ENCODE results near the gene CATSPERD.

DNA sequence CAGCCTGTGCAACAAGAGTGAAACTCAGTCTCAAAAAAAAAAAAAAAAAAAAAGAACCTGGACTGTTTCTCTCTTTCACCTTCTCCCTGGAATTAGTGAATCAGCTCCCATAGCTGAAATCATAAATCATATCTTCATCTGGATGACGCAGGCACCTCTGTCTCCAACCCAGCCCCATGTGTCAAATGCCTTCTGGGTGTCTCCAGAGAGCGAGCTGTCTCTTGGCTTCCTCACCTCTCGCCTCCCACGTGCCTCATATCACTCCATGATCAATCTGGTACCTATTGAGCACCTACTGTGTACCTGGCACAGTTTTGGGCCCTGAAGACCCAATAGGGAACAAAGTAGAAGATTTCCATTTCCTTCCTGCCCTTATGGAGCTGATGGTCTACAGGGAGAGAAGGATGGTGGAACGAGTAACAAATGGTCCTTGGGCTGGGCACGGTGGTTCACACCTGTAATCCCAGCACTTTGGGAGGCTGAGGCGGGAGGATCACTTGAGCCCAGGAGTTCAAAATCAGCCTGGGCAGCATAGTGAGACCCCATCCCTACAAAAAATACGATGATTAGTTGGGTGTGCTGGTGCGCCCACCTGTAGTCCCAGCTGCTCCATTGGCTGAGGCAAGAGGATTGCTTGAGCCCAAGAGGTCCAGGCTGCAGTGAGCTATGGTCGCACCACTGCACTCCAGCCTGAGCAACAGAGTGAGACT lies 37.1 kb upstream of the CATSPERD start:
- TF ChIP-seq, protein P1, sequence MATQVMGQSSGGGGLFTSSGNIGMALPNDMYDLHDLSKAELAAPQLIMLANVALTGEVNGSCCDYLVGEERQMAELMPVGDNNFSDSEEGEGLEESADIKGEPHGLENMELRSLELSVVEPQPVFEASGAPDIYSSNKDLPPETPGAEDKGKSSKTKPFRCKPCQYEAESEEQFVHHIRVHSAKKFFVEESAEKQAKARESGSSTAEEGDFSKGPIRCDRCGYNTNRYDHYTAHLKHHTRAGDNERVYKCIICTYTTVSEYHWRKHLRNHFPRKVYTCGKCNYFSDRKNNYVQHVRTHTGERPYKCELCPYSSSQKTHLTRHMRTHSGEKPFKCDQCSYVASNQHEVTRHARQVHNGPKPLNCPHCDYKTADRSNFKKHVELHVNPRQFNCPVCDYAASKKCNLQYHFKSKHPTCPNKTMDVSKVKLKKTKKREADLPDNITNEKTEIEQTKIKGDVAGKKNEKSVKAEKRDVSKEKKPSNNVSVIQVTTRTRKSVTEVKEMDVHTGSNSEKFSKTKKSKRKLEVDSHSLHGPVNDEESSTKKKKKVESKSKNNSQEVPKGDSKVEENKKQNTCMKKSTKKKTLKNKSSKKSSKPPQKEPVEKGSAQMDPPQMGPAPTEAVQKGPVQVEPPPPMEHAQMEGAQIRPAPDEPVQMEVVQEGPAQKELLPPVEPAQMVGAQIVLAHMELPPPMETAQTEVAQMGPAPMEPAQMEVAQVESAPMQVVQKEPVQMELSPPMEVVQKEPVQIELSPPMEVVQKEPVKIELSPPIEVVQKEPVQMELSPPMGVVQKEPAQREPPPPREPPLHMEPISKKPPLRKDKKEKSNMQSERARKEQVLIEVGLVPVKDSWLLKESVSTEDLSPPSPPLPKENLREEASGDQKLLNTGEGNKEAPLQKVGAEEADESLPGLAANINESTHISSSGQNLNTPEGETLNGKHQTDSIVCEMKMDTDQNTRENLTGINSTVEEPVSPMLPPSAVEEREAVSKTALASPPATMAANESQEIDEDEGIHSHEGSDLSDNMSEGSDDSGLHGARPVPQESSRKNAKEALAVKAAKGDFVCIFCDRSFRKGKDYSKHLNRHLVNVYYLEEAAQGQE (IDR thresholded peaks at IDR 0.05; ENCODE audit: low read depth) = no peak
- no peak for TF ChIP-seq ZBTB7A (IDR thresholded peaks at IDR 0.05; ENCODE audit: low read depth)
- TF ChIP-seq YY1 (IDR thresholded peaks at IDR 0.05; ENCODE audit: low read depth) = no peak
- TF ChIP-seq CEBPB (IDR thresholded peaks at IDR 0.05) = no peak
- TF ChIP-seq EP300 (IDR thresholded peaks at IDR 0.05; ENCODE audit: borderline replicate concordance) = no peak
